ENCODE data around the gene DNAAF5. TPM values are rescaled to one million over a fixed set of nuclear protein-coding genes. Genes with fewer than 3 reads are reported as not detected.

DNAAF5 gene
- total RNA-seq, 2 donors from 2014 or later: 17.9 to 46.5 TPM

- 89 to 97% methylated on average over 2 to 11 of the region's 11 CpGs for WGBS, 2 donors
- intact Hi-C loops (cut with DNase I): no loop called here
- no peak overlapping the region for H3K27ac ChIP-seq
- H3K9me3 ChIP-seq: peaks cover 0 to 8% (median 0%) of the 10 kb centered on the region in 3 donors
- no peak for ATAC-seq
- no peak for DNase-seq
- H3K4me3 ChIP-seq: no peak overlapping the region
- no peaks in the 10 kb centered on the region for H3K27me3 ChIP-seq
- no peak for TF ChIP-seq POLR2A (IDR thresholded peaks at IDR 0.05)
- TF ChIP-seq, protein P1, sequence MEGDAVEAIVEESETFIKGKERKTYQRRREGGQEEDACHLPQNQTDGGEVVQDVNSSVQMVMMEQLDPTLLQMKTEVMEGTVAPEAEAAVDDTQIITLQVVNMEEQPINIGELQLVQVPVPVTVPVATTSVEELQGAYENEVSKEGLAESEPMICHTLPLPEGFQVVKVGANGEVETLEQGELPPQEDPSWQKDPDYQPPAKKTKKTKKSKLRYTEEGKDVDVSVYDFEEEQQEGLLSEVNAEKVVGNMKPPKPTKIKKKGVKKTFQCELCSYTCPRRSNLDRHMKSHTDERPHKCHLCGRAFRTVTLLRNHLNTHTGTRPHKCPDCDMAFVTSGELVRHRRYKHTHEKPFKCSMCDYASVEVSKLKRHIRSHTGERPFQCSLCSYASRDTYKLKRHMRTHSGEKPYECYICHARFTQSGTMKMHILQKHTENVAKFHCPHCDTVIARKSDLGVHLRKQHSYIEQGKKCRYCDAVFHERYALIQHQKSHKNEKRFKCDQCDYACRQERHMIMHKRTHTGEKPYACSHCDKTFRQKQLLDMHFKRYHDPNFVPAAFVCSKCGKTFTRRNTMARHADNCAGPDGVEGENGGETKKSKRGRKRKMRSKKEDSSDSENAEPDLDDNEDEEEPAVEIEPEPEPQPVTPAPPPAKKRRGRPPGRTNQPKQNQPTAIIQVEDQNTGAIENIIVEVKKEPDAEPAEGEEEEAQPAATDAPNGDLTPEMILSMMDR (IDR thresholded peaks at IDR 0.05): no peak
- H3K4me1 ChIP-seq: no peaks in the 10 kb centered on the region
- no peaks in the 10 kb centered on the region for H3K36me3 ChIP-seq (replicated peaks in 1 of 2; ENCODE audit: insufficient read depth in 1 of 2, low read depth in 2 of 2)
Measured at GRCh38 chr7:682810-683209, 43.7 kb upstream of the DNAAF5 start.

DNA sequence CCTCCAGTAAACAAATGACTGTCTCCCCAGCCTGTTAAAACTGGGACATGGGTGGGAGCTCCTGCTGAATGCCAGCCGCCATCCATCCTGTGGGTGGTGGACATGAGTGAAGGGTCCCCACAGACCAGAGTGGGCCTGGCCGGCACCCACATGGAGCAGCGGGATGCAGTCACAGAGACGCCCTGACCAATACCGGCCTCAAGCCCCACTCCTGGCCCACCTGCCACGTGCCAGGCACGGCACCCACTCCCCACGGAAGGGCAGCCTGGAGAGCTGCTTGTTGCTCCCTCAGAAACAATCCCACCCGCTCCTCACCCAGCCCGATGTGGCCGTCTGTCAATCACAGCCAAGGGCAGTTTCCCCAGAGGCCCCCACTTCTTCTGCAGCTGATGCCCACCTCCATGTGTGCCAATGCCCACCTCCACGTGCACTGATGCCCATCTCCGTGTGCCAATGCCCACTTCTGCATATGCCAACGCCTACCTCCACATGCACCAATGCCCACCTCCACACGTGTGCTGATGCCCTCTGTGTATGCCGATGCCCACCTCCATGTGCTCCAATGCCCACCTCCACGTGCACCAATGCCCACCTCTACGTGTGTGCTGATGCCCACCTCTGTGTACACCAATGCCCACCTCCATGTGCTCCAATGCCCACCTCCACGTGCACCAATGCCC is 42.8 kb upstream of the DNAAF5 start:
- Histone ChIP-seq H3K9me3 (peaks cover 0 to 8% (median 0%) of the 10 kb centered on the region in 3 donors), H3K4me3 (no peak overlapping the region), H3K27me3 (no peaks in the 10 kb centered on the region), H3K36me3 (replicated peaks in 1 of 2; ENCODE audit: insufficient read depth in 1 of 2, low read depth in 2 of 2) (no peaks in the 10 kb centered on the region), H3K4me1 (no peaks in the 10 kb centered on the region), H3K27ac (no peak overlapping the region)
- DNase-seq (peak in 1 of 4 donors; percentile 5), ATAC-seq (no peak)
- TF ChIP-seq, protein P1 (IDR thresholded peaks at IDR 0.05): no peak
- no peak for TF ChIP-seq POLR2A (IDR thresholded peaks at IDR 0.05)
- intact Hi-C loops (cut with DNase I): no loop called here
- WGBS, 2 donors: 93 to 94% methylated on average over 13 to 18 of the region's 19 CpGs

DNA sequence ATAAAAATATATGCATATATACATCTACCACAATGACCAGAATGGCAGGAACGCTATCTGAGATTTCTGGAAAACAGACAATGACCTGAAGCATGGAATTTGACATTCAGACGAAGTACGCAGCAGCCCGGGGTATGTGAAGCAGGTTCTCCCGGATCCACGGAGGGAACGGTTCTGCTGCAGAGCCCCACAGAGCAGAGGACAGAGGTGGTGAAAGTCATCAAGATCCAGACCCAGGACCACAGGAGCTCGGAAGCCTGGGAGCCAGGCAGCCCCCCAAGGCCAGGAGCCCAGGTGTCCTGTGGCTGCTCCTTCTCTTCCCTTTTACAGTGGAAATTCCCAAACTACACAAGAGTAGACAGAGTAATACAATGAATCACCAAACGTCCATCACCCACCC is 42.1 kb upstream of the DNAAF5 start:
- Histone ChIP-seq H3K36me3 (replicated peaks in 1 of 2; ENCODE audit: insufficient read depth in 1 of 2, low read depth in 2 of 2) (no peaks in the 10 kb centered on the region), H3K9me3 (peaks cover 0 to 8% (median 0%) of the 10 kb centered on the region in 3 donors), H3K27ac (no peak overlapping the region), H3K27me3 (no peaks in the 10 kb centered on the region), H3K4me3 (no peak overlapping the region), H3K4me1 (no peaks in the 10 kb centered on the region)
- WGBS, 2 donors: 89% methylated on average over 9 of the region's 9 CpGs
- DNase-seq (no peak), ATAC-seq (no peak)
- intact Hi-C loops (cut with DNase I): no loop called here
- TF ChIP-seq, protein P1 (IDR thresholded peaks at IDR 0.05): no peak
- TF ChIP-seq POLR2A (IDR thresholded peaks at IDR 0.05): no peak

- Histone ChIP-seq H3K27ac (no peak overlapping the region), H3K4me1 (no peaks in the 10 kb centered on the region), H3K4me3 (no peak overlapping the region), H3K9me3 (peaks cover 0 to 8% (median 0%) of the 10 kb centered on the region in 3 donors), H3K27me3 (no peaks in the 10 kb centered on the region), H3K36me3 (replicated peaks in 1 of 2; ENCODE audit: insufficient read depth in 1 of 2, low read depth in 2 of 2) (no peaks in the 10 kb centered on the region)
- no peak for DNase-seq
- TF ChIP-seq, protein P1 (IDR thresholded peaks at IDR 0.05): no peak
- TF ChIP-seq POLR2A (IDR thresholded peaks at IDR 0.05): no peak
- intact Hi-C loops (cut with DNase I): no loop called here
- WGBS, 2 donors: 91 to 100% methylated on average over 1 of the region's 1 CpG
- no peak for ATAC-seq
Measured at GRCh38 chr7:685540-685939, 41.0 kb upstream of the DNAAF5 start.

All from body of pancreas (tissue), 4 donors.